ENCODE results near the gene RNF213.

- TF ChIP-seq CTCF (IDR thresholded peaks at IDR 0.05; ENCODE audit: insufficient read depth, low read length) (no peak), POLR2AphosphoS5 (IDR thresholded peaks at IDR 0.05; ENCODE audit: low read depth) (no peak)
Measured at GRCh38 chr17:80414508-80414802, 153.8 kb downstream of the RNF213 start.
